Gastroesophageal sphincter (tissue), 4 donors: Measurements from ENCODE around the gene BRWD1. TPM values are rescaled to one million over a fixed set of nuclear protein-coding genes. Genes with fewer than 3 reads are reported as not detected.

ENCODE experiments used
- ATAC-seq: fragments of 150-250 bp; one replicate; pipeline ENCODE4 v1.9.1; 2016; ENCODE audit warnings: mild to moderate bottlenecking, moderate library complexity
- H3K27ac ChIP-seq, 4 donors: fragments of 200-600 bp; sonication (generic) in 3 of 4; 1 replicate in 3 of 4; 2 replicates in 1 of 4; pipeline ENCODE4 v1.5.1; 2016 to 2019
- H3K27me3 ChIP-seq: fragments of 200-600 bp; sonication (generic); one replicate; pipeline ENCODE4 v1.5.1; 2019
- H3K36me3 ChIP-seq, 2 donors: fragments of 200-600 bp; sonication (generic); one replicate each; pipeline ENCODE4 v1.5.1; 2019; ENCODE audit warnings: control low read depth in 1 of 2
- H3K4me1 ChIP-seq, 3 donors: fragments of 200-600 bp; sonication (generic); 1 replicate in 2 of 3; 2 replicates in 1 of 3; pipeline ENCODE4 v1.5.1; 2016 to 2019; ENCODE audit warnings: control low read depth in 2 of 3
- H3K4me3 ChIP-seq, 2 donors: fragments of 200-600 bp; sonication (generic); one replicate each; pipeline ENCODE4 v1.5.1; 2019; ENCODE audit warnings: mild to moderate bottlenecking in 1 of 2, moderate library complexity in 1 of 2
- H3K9me3 ChIP-seq, 3 donors: fragments of 200-600 bp; sonication (generic); one replicate each; pipeline ENCODE4 v1.5.1; 2017 to 2019; ENCODE audit warnings: control low read depth in 2 of 3
- CTCF ChIP-seq, 4 experiments: fragments of 200-600 bp in 2 of 4; fragments of 450-650 bp in 2 of 4; sonication (generic) in 1 of 4; IDR thresholded peaks; one replicate each; pipeline ENCODE4 v1.5.1; 2017 to 2019; ENCODE audit warnings: antibody characterized with exemption in 4 of 4, mild to moderate bottlenecking in 2 of 4, moderate library complexity in 2 of 4
- EP300 ChIP-seq: sonication (generic); formaldehyde crosslinking; IDR thresholded peaks from one replicate; pipeline ENCODE4 v1.6.1; 2017; ENCODE audit warnings: antibody characterized with exemption, mild to moderate bottlenecking
- POLR2A ChIP-seq, 2 donors: fragments of 450-650 bp; IDR thresholded peaks; one replicate each; pipeline ENCODE4 v1.6.1; 2017; ENCODE audit warnings: antibody characterized with exemption in 2 of 2, mild to moderate bottlenecking in 2 of 2, moderate library complexity in 1 of 2
- POLR2AphosphoS5 ChIP-seq: sonication (generic); formaldehyde crosslinking; IDR thresholded peaks from one replicate; pipeline ENCODE4 v1.6.1; 2017; ENCODE audit warnings: antibody characterized with exemption
- WGBS, 2 donors: methylation state at CpG; one replicate each; pipeline ENCODE4 v1.1.5; 2018; ENCODE audit warnings: low coverage in 1 of 2; 5-methylcytosine and 5-hydroxymethylcytosine counted together
- total RNA-seq, 4 donors: library from RNA; depleted of rRNA; stranded (reverse); fragments of >200 nt; gene quantifications; one replicate each; pipeline ENCODE4 v1.1.0, GENCODE V29; 2016

BRWD1 gene
- total RNA-seq, 4 donors from 2014 or later = 60.0 to 132 (median 71.2) TPM

DNA sequence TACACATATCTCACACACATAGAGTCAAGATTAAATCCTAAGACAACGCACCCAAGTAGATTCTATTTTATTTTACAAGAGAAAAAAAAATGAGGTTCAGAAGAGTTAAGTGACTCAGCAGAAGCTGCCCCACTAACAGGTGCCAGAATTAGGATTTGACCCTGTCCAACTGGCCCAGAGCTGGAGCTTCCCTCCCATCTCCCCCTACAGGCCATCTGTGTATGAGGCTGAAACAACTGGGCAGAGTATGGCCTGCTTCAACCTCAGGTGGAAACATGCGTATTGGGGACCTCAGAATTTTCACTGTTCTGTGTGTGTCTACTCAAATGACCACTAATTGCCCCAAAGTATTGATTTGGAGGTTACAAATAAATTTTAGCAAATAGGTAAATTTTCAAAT is 160.1 kb downstream of the BRWD1 start:
- H3K4me1 ChIP-seq = no peaks in the 10 kb centered on the region
- no peaks in the 10 kb centered on the region for H3K36me3 ChIP-seq
- no peaks in the 10 kb centered on the region for H3K27me3 ChIP-seq
- no peak for ATAC-seq
- H3K9me3 ChIP-seq = peaks cover 0 to 4% (median 0%) of the 10 kb centered on the region in 3 donors
- no peak overlapping the region for H3K27ac ChIP-seq
- no peak overlapping the region for H3K4me3 ChIP-seq
- 83 to 100% methylated on average over 1 to 2 of the region's 2 CpGs for WGBS, 2 donors
- TF ChIP-seq EP300 (no peak), CTCF (IDR thresholded peaks at IDR 0.05) (no peak), POLR2AphosphoS5 (no peak), POLR2A (IDR thresholded peaks at IDR 0.05) (no peak)

GRCh38 chr21:39152271-39152670 is 161.2 kb downstream of the BRWD1 start:
- WGBS, 2 donors = 81 to 95% methylated on average over 2 of the region's 2 CpGs

DNA sequence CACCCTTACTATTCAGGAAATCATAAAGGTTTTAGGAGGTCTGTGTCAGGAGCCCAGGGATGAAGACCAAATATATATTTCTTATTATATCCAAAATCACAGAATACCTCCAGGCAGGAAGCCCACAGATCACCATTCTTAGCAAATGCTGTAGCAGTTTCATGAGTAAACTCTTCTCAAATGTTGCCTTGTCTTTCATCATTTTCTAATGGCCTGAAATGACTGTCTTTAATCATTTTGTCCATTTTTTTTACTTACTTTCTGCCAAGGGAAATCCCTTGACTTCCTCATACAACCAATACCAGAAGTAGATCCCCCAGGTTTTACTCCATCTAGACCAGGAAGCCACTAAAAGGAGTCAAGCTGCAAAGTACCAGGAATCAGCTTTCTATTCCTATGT is 162.6 kb downstream of the BRWD1 start:
- Histone ChIP-seq H3K27me3 (no peaks in the 10 kb centered on the region), H3K9me3 (peaks cover 0 to 4% (median 0%) of the 10 kb centered on the region in 3 donors), H3K36me3 (no peaks in the 10 kb centered on the region), H3K27ac (no peak overlapping the region), H3K4me1 (no peaks in the 10 kb centered on the region), H3K4me3 (no peak overlapping the region)
- no peak for TF ChIP-seq POLR2A (IDR thresholded peaks at IDR 0.05)
- no peak for TF ChIP-seq EP300
- TF ChIP-seq POLR2AphosphoS5 = no peak
- TF ChIP-seq CTCF (IDR thresholded peaks at IDR 0.05) = no peak
- no peak for ATAC-seq

More at GRCh38 chr21:39152271-39152670, 161.2 kb downstream of the BRWD1 start:
- H3K36me3 ChIP-seq = no peaks in the 10 kb centered on the region
- no peak overlapping the region for H3K4me3 ChIP-seq
- TF ChIP-seq CTCF (IDR thresholded peaks at IDR 0.05) (no peak), POLR2AphosphoS5 (no peak), EP300 (no peak), POLR2A (IDR thresholded peaks at IDR 0.05) (no peak)
- H3K9me3 ChIP-seq = peaks cover 0 to 4% (median 0%) of the 10 kb centered on the region in 3 donors
- H3K27ac ChIP-seq = no peak overlapping the region
- no peak for ATAC-seq
- H3K4me1 ChIP-seq = no peaks in the 10 kb centered on the region
- no peaks in the 10 kb centered on the region for H3K27me3 ChIP-seq

DNA sequence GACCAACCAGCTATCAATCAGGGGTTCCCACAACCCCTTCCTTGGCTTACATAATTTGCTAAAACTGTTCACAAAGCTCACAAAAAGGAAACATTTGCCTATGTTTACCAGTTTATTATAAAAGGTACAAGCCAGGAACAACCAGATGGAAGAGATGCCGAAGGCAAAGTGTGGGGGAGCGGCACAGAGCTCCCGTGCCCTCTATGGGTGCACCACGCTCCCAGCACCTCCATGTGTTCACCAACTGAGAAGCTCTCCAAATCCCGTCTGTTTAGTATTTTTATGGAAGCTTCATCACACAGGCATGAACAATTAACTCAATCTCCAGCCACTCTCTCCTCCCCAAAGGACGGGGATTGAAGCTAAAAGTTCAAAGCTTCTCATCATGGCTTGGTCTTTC is 163.1 kb downstream of the BRWD1 start:
- TF ChIP-seq POLR2AphosphoS5 (no peak), POLR2A (IDR thresholded peaks at IDR 0.05) (no peak), CTCF (IDR thresholded peaks at IDR 0.05) (no peak), EP300 (no peak)
- Histone ChIP-seq H3K36me3 (no peaks in the 10 kb centered on the region), H3K4me3 (no peak overlapping the region), H3K9me3 (peaks cover 0 to 7% (median 0%) of the 10 kb centered on the region in 3 donors), H3K27ac (no peak overlapping the region), H3K27me3 (no peaks in the 10 kb centered on the region), H3K4me1 (no peaks in the 10 kb centered on the region)
- ATAC-seq = no peak
- WGBS, 2 donors = 96 to 100% methylated on average over 6 of the region's 6 CpGs

GRCh38 chr21:39149882-39150281 is 163.6 kb downstream of the BRWD1 start:
- H3K27me3 ChIP-seq = no peaks in the 10 kb centered on the region
- H3K27ac ChIP-seq = no peak overlapping the region
- H3K4me1 ChIP-seq = no peaks in the 10 kb centered on the region
- no peak overlapping the region for H3K4me3 ChIP-seq
- no peak for TF ChIP-seq POLR2A (IDR thresholded peaks at IDR 0.05)
- no peak for TF ChIP-seq POLR2AphosphoS5
- TF ChIP-seq EP300 = no peak
- TF ChIP-seq CTCF (IDR thresholded peaks at IDR 0.05) = no peak
- ATAC-seq = no peak
- H3K9me3 ChIP-seq = peaks cover 0 to 11% (median 0%) of the 10 kb centered on the region in 3 donors
- H3K36me3 ChIP-seq = no peaks in the 10 kb centered on the region
